ENCODE results near the gene CEP68.

DNA sequence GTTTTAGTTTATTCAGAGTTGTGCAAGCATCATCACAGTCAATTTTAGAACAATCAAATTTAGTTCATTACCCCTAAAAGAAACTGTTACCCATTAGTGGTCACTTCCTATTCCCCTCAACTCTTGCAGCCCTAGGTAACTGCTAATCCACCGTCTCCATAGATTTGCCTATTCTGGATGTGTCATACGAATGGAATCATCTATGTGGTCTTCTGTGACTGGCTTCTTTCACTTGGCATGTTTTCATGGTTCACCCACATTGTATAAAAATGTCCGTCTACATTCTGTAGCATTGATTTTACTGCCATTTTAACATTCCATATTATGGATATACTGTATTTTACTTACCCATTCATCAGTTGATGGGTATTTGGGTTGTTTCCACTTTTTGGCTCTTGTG, 5.3 kb upstream of the CEP68 start:
- no peak for TF ChIP-seq POLR2AphosphoS5 (IDR thresholded peaks at IDR 0.05; ENCODE audit: insufficient read depth in 1 of 2, low read depth in 1 of 2)
- TF ChIP-seq POLR2A (IDR thresholded peaks at IDR 0.05), result no peak
